M059J (cell line): ENCODE data around the gene PNCK. TPM values are rescaled to one million over a fixed set of nuclear protein-coding genes. Genes with fewer than 3 reads are reported as not detected.

ENCODE experiments used
- DNase-seq: peaks from one replicate; pipeline ENCODE4 v3.0.0-alpha.2; 2012; ENCODE audit warnings: low read depth
- total RNA-seq: library from RNA; depleted of rRNA; stranded (reverse); fragments of >200 nt; shearing (Covaris generic); gene quantifications from 2 replicates; pipeline ENCODE4 v1.2.3, GENCODE V29; 2014

Gene PNCK
- total RNA-seq, 1 experiment from 2014 or later = not detected

- DNase-seq = no peak
These were observed 11.3 kb downstream of the PNCK start for GRCh38 chrX:153662266-153662665.

- DNase-seq = no peak
These were observed 14.3 kb downstream of the PNCK start for GRCh38 chrX:153659268-153659667.

GRCh38 chrX:153657161-153657560 lies 16.5 kb downstream of the PNCK start:
- DNase-seq = peak; percentile 26

- DNase-seq = no peak
These were observed 20.1 kb downstream of the PNCK start for GRCh38 chrX:153653556-153653955.

- peak; percentile 42 for DNase-seq
These were observed 22.0 kb downstream of the PNCK start for GRCh38 chrX:153651540-153652079.

GRCh38 chrX:153650959-153651358 lies 22.7 kb downstream of the PNCK start:
- no peak for DNase-seq

GRCh38 chrX:153649915-153650782 lies 23.5 kb downstream of the PNCK start:
- no peak for DNase-seq

- peak; percentile 47 for DNase-seq
These were observed 24.3 kb downstream of the PNCK start for GRCh38 chrX:153649178-153649914.

GRCh38 chrX:153648358-153649177 lies 25.0 kb downstream of the PNCK start:
- DNase-seq = no peak

- DNase-seq = no peak
These were observed 25.9 kb downstream of the PNCK start for GRCh38 chrX:153647461-153648357.

GRCh38 chrX:153646620-153647373 lies 26.8 kb downstream of the PNCK start, which contains the start of gene DUSP9:
Gene DUSP9 (plus strand): TSS chrX:153647203. CDS start chrX:153647954, 751 bp downstream.
- peak; percentile 61 for DNase-seq

- DNase-seq = no peak
These were observed 27.6 kb downstream of the PNCK start for GRCh38 chrX:153645921-153646488.

- DNase-seq = no peak
These were observed 28.5 kb downstream of the PNCK start for GRCh38 chrX:153645151-153645550.

GRCh38 chrX:153644356-153645125 lies 29.1 kb downstream of the PNCK start:
- DNase-seq = no peak

- DNase-seq = peak; percentile 21
These were observed 29.9 kb downstream of the PNCK start for GRCh38 chrX:153643431-153644351.

GRCh38 chrX:153642655-153643430 lies 30.8 kb downstream of the PNCK start:
- no peak for DNase-seq
